Measurements from ENCODE around the gene NAV2.

GRCh38 chr11:19906126-19906525, 193.5 kb downstream of the NAV2 start:
- TF ChIP-seq CTCF (IDR thresholded peaks at IDR 0.05; ENCODE audit: borderline replicate concordance, extremely low read depth, low read length, poor library complexity, severe bottlenecking) (no peak), EZH2 (IDR thresholded peaks at IDR 0.05; ENCODE audit: borderline replicate concordance, low read depth, low read length, severe bottlenecking) (no peak)

Measured in DND-41 (cell line).